ENCODE results near the gene GALNT18.

The GALNT18 gene

DNA sequence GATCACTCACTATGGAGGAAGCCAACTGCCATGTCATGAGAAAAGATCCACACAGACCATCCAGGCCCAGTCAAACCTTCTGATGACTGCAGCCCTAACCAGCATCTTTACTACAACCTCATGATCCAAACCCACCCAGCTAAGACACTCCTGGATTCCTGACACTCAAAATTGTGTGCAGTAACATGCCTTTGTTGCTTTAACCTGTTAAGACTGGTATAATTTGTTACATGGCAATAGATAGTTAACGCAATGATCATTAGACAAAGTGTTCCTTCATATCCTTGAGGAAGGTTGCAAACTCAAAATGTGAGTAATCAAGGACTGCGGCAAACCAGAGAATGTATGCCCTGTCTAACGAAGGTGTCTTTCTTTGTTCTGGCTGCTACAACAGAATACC lies 221.7 kb downstream of the GALNT18 start:
- no peak for ATAC-seq
- TF ChIP-seq ZNF70 (CRISPR knock-in tag; IDR thresholded peaks at IDR 0.05) = no peak
- no peak for TF ChIP-seq PPARA (CRISPR knock-in tag; IDR thresholded peaks at IDR 0.05; ENCODE audit: borderline replicate concordance)
- TF ChIP-seq, protein P1, sequence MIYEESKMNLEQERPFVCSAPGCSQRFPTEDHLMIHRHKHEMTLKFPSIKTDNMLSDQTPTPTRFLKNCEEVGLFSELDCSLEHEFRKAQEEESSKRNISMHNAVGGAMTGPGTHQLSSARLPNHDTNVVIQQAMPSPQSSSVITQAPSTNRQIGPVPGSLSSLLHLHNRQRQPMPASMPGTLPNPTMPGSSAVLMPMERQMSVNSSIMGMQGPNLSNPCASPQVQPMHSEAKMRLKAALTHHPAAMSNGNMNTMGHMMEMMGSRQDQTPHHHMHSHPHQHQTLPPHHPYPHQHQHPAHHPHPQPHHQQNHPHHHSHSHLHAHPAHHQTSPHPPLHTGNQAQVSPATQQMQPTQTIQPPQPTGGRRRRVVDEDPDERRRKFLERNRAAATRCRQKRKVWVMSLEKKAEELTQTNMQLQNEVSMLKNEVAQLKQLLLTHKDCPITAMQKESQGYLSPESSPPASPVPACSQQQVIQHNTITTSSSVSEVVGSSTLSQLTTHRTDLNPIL (CRISPR knock-in tag; IDR thresholded peaks at IDR 0.05; ENCODE audit: low read depth) = no peak
- TF ChIP-seq, protein P2, sequence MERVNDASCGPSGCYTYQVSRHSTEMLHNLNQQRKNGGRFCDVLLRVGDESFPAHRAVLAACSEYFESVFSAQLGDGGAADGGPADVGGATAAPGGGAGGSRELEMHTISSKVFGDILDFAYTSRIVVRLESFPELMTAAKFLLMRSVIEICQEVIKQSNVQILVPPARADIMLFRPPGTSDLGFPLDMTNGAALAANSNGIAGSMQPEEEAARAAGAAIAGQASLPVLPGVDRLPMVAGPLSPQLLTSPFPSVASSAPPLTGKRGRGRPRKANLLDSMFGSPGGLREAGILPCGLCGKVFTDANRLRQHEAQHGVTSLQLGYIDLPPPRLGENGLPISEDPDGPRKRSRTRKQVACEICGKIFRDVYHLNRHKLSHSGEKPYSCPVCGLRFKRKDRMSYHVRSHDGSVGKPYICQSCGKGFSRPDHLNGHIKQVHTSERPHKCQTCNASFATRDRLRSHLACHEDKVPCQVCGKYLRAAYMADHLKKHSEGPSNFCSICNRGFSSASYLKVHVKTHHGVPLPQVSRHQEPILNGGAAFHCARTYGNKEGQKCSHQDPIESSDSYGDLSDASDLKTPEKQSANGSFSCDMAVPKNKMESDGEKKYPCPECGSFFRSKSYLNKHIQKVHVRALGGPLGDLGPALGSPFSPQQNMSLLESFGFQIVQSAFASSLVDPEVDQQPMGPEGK (CRISPR knock-in tag; IDR thresholded peaks at IDR 0.05; ENCODE audit: borderline replicate concordance) = no peak
- no peak for TF ChIP-seq ZFP30 (CRISPR knock-in tag; IDR thresholded peaks at IDR 0.05)
- no peak for TF ChIP-seq TCF4 (CRISPR knock-in tag; IDR thresholded peaks at IDR 0.05; ENCODE audit: borderline replicate concordance)
- no peak for TF ChIP-seq GLIS3 (CRISPR knock-in tag; IDR thresholded peaks at IDR 0.05)
- TF ChIP-seq, protein P3, sequence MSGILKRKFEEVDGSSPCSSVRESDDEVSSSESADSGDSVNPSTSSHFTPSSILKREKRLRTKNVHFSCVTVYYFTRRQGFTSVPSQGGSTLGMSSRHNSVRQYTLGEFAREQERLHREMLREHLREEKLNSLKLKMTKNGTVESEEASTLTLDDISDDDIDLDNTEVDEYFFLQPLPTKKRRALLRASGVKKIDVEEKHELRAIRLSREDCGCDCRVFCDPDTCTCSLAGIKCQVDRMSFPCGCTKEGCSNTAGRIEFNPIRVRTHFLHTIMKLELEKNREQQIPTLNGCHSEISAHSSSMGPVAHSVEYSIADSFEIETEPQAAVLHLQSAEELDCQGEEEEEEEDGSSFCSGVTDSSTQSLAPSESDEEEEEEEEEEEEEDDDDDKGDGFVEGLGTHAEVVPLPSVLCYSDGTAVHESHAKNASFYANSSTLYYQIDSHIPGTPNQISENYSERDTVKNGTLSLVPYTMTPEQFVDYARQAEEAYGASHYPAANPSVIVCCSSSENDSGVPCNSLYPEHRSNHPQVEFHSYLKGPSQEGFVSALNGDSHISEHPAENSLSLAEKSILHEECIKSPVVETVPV (CRISPR knock-in tag; IDR thresholded peaks at IDR 0.05) = no peak
- TF ChIP-seq ZC3H10 (CRISPR knock-in tag; IDR thresholded peaks at IDR 0.05) = no peak
- no peak for TF ChIP-seq CSDC2 (CRISPR knock-in tag; IDR thresholded peaks at IDR 0.05)
- no peak for TF ChIP-seq BACH2 (CRISPR knock-in tag; IDR thresholded peaks at IDR 0.05; ENCODE audit: borderline replicate concordance)
- no peak for TF ChIP-seq TOX (CRISPR knock-in tag; IDR thresholded peaks at IDR 0.05; ENCODE audit: borderline replicate concordance)
- TF ChIP-seq ISL1 (CRISPR knock-in tag; IDR thresholded peaks at IDR 0.05) = no peak
- TF ChIP-seq OSR1 (CRISPR knock-in tag; IDR thresholded peaks at IDR 0.05) = no peak
- TF ChIP-seq SNAI2 (CRISPR knock-in tag; IDR thresholded peaks at IDR 0.05) = no peak
- TF ChIP-seq ZNF8 (CRISPR knock-in tag; IDR thresholded peaks at IDR 0.05) = no peak
- no peak for TF ChIP-seq ARNTL (CRISPR knock-in tag; IDR thresholded peaks at IDR 0.05; ENCODE audit: borderline replicate concordance, low read depth)
- TF ChIP-seq, protein P4, sequence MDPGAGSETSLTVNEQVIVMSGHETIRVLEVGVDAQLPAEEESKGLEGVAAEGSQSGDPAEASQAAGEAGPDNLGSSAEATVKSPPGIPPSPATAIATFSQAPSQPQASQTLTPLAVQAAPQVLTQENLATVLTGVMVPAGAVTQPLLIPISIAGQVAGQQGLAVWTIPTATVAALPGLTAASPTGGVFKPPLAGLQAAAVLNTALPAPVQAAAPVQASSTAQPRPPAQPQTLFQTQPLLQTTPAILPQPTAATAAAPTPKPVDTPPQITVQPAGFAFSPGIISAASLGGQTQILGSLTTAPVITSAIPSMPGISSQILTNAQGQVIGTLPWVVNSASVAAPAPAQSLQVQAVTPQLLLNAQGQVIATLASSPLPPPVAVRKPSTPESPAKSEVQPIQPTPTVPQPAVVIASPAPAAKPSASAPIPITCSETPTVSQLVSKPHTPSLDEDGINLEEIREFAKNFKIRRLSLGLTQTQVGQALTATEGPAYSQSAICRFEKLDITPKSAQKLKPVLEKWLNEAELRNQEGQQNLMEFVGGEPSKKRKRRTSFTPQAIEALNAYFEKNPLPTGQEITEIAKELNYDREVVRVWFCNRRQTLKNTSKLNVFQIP (CRISPR knock-in tag; IDR thresholded peaks at IDR 0.05; ENCODE audit: borderline replicate concordance, low read depth) = no peak
- TF ChIP-seq ESRRG (CRISPR knock-in tag; IDR thresholded peaks at IDR 0.05) = no peak
- TF ChIP-seq, protein P5, sequence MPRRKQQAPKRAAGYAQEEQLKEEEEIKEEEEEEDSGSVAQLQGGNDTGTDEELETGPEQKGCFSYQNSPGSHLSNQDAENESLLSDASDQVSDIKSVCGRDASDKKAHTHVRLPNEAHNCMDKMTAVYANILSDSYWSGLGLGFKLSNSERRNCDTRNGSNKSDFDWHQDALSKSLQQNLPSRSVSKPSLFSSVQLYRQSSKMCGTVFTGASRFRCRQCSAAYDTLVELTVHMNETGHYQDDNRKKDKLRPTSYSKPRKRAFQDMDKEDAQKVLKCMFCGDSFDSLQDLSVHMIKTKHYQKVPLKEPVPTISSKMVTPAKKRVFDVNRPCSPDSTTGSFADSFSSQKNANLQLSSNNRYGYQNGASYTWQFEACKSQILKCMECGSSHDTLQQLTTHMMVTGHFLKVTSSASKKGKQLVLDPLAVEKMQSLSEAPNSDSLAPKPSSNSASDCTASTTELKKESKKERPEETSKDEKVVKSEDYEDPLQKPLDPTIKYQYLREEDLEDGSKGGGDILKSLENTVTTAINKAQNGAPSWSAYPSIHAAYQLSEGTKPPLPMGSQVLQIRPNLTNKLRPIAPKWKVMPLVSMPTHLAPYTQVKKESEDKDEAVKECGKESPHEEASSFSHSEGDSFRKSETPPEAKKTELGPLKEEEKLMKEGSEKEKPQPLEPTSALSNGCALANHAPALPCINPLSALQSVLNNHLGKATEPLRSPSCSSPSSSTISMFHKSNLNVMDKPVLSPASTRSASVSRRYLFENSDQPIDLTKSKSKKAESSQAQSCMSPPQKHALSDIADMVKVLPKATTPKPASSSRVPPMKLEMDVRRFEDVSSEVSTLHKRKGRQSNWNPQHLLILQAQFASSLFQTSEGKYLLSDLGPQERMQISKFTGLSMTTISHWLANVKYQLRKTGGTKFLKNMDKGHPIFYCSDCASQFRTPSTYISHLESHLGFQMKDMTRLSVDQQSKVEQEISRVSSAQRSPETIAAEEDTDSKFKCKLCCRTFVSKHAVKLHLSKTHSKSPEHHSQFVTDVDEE (CRISPR knock-in tag; IDR thresholded peaks at IDR 0.05) = no peak

DNA sequence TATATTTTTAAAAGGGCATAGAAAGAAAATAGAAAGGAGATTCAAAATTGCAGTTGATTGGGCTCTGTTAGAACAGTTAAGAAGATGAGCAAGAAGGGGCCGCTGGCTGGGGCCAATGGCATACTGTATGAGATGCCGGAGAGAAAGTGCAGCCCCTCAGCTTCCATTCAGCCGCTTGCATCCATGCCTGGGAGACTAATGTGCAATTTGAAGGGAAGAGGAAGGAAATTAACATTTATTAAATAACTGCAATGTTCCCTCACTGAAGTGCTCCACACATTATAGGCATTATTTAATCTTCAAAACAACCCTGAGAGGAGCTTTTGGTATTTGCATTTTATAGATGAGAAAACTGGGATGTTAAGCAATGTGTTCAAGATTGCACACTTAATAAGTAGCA lies 224.0 kb downstream of the GALNT18 start:
- ATAC-seq = no peak
- TF ChIP-seq GLIS3 (CRISPR knock-in tag; IDR thresholded peaks at IDR 0.05) = no peak
- no peak for TF ChIP-seq PPARA (CRISPR knock-in tag; IDR thresholded peaks at IDR 0.05; ENCODE audit: borderline replicate concordance)
- TF ChIP-seq, protein P4 (CRISPR knock-in tag; IDR thresholded peaks at IDR 0.05; ENCODE audit: borderline replicate concordance, low read depth) = no peak
- TF ChIP-seq ZFP3 (CRISPR knock-in tag; IDR thresholded peaks at IDR 0.05) = no peak
- no peak for TF ChIP-seq TOX (CRISPR knock-in tag; IDR thresholded peaks at IDR 0.05; ENCODE audit: borderline replicate concordance)
- TF ChIP-seq, protein P5 (CRISPR knock-in tag; IDR thresholded peaks at IDR 0.05) = no peak
- TF ChIP-seq BACH2 (CRISPR knock-in tag; IDR thresholded peaks at IDR 0.05; ENCODE audit: borderline replicate concordance) = no peak
- TF ChIP-seq SNAI2 (CRISPR knock-in tag; IDR thresholded peaks at IDR 0.05) = no peak
- no peak for TF ChIP-seq TCF4 (CRISPR knock-in tag; IDR thresholded peaks at IDR 0.05; ENCODE audit: borderline replicate concordance)
- TF ChIP-seq, protein P2 (CRISPR knock-in tag; IDR thresholded peaks at IDR 0.05; ENCODE audit: borderline replicate concordance) = no peak
- TF ChIP-seq ARNTL (CRISPR knock-in tag; IDR thresholded peaks at IDR 0.05; ENCODE audit: borderline replicate concordance, low read depth) = no peak
- no peak for TF ChIP-seq ZNF565 (CRISPR knock-in tag; conservative IDR thresholded peaks at IDR 0.05; ENCODE audit: low read depth)
- no peak for TF ChIP-seq ZNF70 (CRISPR knock-in tag; IDR thresholded peaks at IDR 0.05)

Data from SK-N-SH treated with all-trans-retinoic acid at 6 μM for 48 hours (cell line).